HEK293 (cell line): ENCODE measurements around the gene POLA2.

Experiments used
- CTCF ChIA-PET: fragments of 350-600 bp; formaldehyde crosslinking; extraction: SDS; loops from one replicate; lab custom pipeline; 2021; ENCODE audit warnings: antibody characterized with exemption; lab: Yijun Ruan, JAX
- POLR2A ChIA-PET: fragments of 300-600 bp; formaldehyde crosslinking; extraction: SDS; loops from one replicate; lab custom pipeline; 2020; ENCODE audit warnings: antibody characterized with exemption, inconsistent platforms; lab: Yijun Ruan, JAX
- H3K27ac ChIP-seq: fragments of 200-500 bp; sonication (Bioruptor generic); 2 replicates; pipeline ENCODE4 v1.5.1; 2014; ENCODE audit warnings: low read depth, low read length, control low read depth, inconsistent platforms; ENCODE audit errors: extremely low read depth
- H3K36me3 ChIP-seq, 2 experiments: fragments of 200-500 bp in 1 of 2; sonication (Bioruptor generic) in 1 of 2; 1 replicate in 1 of 2; 2 replicates in 1 of 2; pipeline ENCODE4 v1.5.1; 2014 to 2017; ENCODE audit warnings: inconsistent platforms in 2 of 2, low read length in 2 of 2; ENCODE audit not compliant: control insufficient read depth in 2 of 2, insufficient read depth in 1 of 2
- H3K4me1 ChIP-seq: fragments of 200-500 bp; sonication (Bioruptor generic); 2 replicates; pipeline ENCODE4 v1.5.1; 2014; ENCODE audit warnings: mild to moderate bottlenecking, low read length, inconsistent platforms; ENCODE audit not compliant: control insufficient read depth, insufficient read depth
- H3K4me3 ChIP-seq: 2 replicates; pipeline ENCODE4 v1.5.1; 2011; ENCODE audit warnings: low read depth, mild to moderate bottlenecking, control low read depth, low read length, moderate library complexity
- H3K9me3 ChIP-seq: fragments of 200-500 bp; sonication (Bioruptor generic); 2 replicates; pipeline ENCODE4 v1.5.1; 2014; ENCODE audit warnings: low read depth, low read length, inconsistent platforms; ENCODE audit not compliant: control insufficient read depth, insufficient read depth
- ATF2 ChIP-seq: fragments of 450-650 bp; formaldehyde crosslinking; IDR thresholded peaks from 2 replicates; pipeline ENCODE4 v1.5.1; 2016; ENCODE audit warnings: missing biosample characterization, missing genetic modification characterization, low read depth
- GLIS1 ChIP-seq: fragments of 450-650 bp; formaldehyde crosslinking; IDR thresholded peaks from 2 replicates; pipeline ENCODE4 v1.5.1; 2016; ENCODE audit warnings: missing biosample characterization, missing genetic modification characterization
- GLIS2 ChIP-seq: fragments of 450-650 bp; formaldehyde crosslinking; IDR thresholded peaks from 2 replicates; pipeline ENCODE4 v1.5.1; 2016; ENCODE audit warnings: missing biosample characterization, missing genetic modification characterization
- HOXA7 ChIP-seq: sonication (generic); formaldehyde crosslinking; IDR thresholded peaks from 2 replicates; pipeline ENCODE4 v1.8.1; 2022; ENCODE audit warnings: missing genetic modification reagents, borderline replicate concordance
- HOXD13 ChIP-seq: sonication (generic); formaldehyde crosslinking; IDR thresholded peaks from 2 replicates; pipeline ENCODE4 v1.8.0; 2022; ENCODE audit warnings: missing genetic modification reagents, borderline replicate concordance
- KLF9 ChIP-seq: fragments of 450-650 bp; formaldehyde crosslinking; IDR thresholded peaks from 2 replicates; pipeline ENCODE4 v1.5.1; 2016; ENCODE audit warnings: missing biosample characterization, missing genetic modification characterization, low read depth
- OVOL3 ChIP-seq: fragments of 450-650 bp; formaldehyde crosslinking; IDR thresholded peaks from 2 replicates; pipeline ENCODE4 v1.5.1; 2016; ENCODE audit warnings: missing biosample characterization, missing genetic modification characterization
- PRDM10 ChIP-seq: fragments of 450-650 bp; formaldehyde crosslinking; IDR thresholded peaks from 2 replicates; pipeline ENCODE4 v1.5.1; 2016; ENCODE audit warnings: missing biosample characterization, missing genetic modification characterization
- YY1 ChIP-seq: fragments of 450-650 bp; formaldehyde crosslinking; IDR thresholded peaks from 2 replicates; pipeline ENCODE4 v1.5.1; 2018; ENCODE audit warnings: missing biosample characterization, missing genetic modification characterization
- ZBTB20 ChIP-seq: fragments of 450-650 bp; formaldehyde crosslinking; IDR thresholded peaks from 2 replicates; pipeline ENCODE4 v1.5.1; 2016; ENCODE audit warnings: missing biosample characterization, missing genetic modification characterization
- ZBTB8A ChIP-seq: fragments of 450-650 bp; formaldehyde crosslinking; IDR thresholded peaks from 2 replicates; pipeline ENCODE4 v1.5.1; 2016; ENCODE audit warnings: missing biosample characterization, missing genetic modification characterization
- ZIC2 ChIP-seq: fragments of 450-650 bp; formaldehyde crosslinking; IDR thresholded peaks from 2 replicates; pipeline ENCODE4 v1.5.1; 2016; ENCODE audit warnings: missing biosample characterization, missing genetic modification characterization
- ZNF112 ChIP-seq: fragments of 450-650 bp; formaldehyde crosslinking; IDR thresholded peaks from 2 replicates; pipeline ENCODE4 v1.5.0; 2017; ENCODE audit warnings: missing biosample characterization, missing genetic modification characterization
- ZNF221 ChIP-seq: fragments of 450-650 bp; formaldehyde crosslinking; IDR thresholded peaks from 2 replicates; pipeline ENCODE4 v1.5.1; 2017; ENCODE audit warnings: missing biosample characterization, missing genetic modification characterization, borderline replicate concordance
- ZNF324 ChIP-seq: fragments of 450-650 bp; formaldehyde crosslinking; IDR thresholded peaks from 2 replicates; pipeline ENCODE4 v1.5.1; 2016; ENCODE audit warnings: missing biosample characterization, missing genetic modification characterization
- ZNF585B ChIP-seq: fragments of 450-650 bp; formaldehyde crosslinking; IDR thresholded peaks from 2 replicates; pipeline ENCODE4 v1.5.1; 2016; ENCODE audit warnings: missing biosample characterization, missing genetic modification characterization
- ZNF660 ChIP-seq: fragments of 450-650 bp; IDR thresholded peaks from 2 replicates; pipeline ENCODE4 v1.5.1; 2018; ENCODE audit warnings: missing biosample characterization, mild to moderate bottlenecking, missing genetic modification characterization
- ZNF76 ChIP-seq: fragments of 450-650 bp; formaldehyde crosslinking; IDR thresholded peaks from 2 replicates; pipeline ENCODE4; 2016; ENCODE audit warnings: low read depth, missing biosample characterization, missing genetic modification characterization, borderline replicate concordance
- ZSCAN4 ChIP-seq: fragments of 450-650 bp; formaldehyde crosslinking; IDR thresholded peaks from 2 replicates; pipeline ENCODE4 v1.5.1; 2017; ENCODE audit warnings: missing biosample characterization, missing genetic modification characterization
- ZXDB ChIP-seq: fragments of 450-650 bp; formaldehyde crosslinking; IDR thresholded peaks from 2 replicates; pipeline ENCODE4 v1.5.1; 2016; ENCODE audit warnings: missing biosample characterization, missing genetic modification characterization

The POLA2 gene

GRCh38 chr11:65316227-65317024 is 54.7 kb downstream of the POLA2 start (continued):
- no peak for TF ChIP-seq ZSCAN4 (tag by site-specific recombination)
- no peak for TF ChIP-seq ZNF660 (tag by site-specific recombination)
- no peak for TF ChIP-seq ZNF221
- TF ChIP-seq OVOL3 (tag by site-specific recombination) = no peak
- no peak for TF ChIP-seq ZBTB20
- 0 out of 2 replicates have a peak, but pooled peaks have one; percentile 41 for TF ChIP-seq ATF2
- TF ChIP-seq GLIS1 (tag by site-specific recombination) = no peak
- TF ChIP-seq YY1 (tag by site-specific recombination) = no peak
- TF ChIP-seq PRDM10 = no peak
- TF ChIP-seq ZBTB8A (tag by site-specific recombination) = no peak
- 0 out of 2 replicates have a peak, but pooled peaks have one; percentile 33 for TF ChIP-seq KLF9 (tag by site-specific recombination)
- no peak for TF ChIP-seq ZNF112 (tag by site-specific recombination)
- no peak for TF ChIP-seq ZNF585B (tag by site-specific recombination)
- TF ChIP-seq, all 188 proteins: peak for 2

GRCh38 chr11:65317025-65317786 is 55.4 kb downstream of the POLA2 start:
- H3K27ac ChIP-seq = no peak overlapping the region

More at GRCh38 chr11:65317025-65317786, 55.4 kb downstream of the POLA2 start:
- H3K9me3 ChIP-seq = no peaks in the 10 kb centered on the region
- TF ChIP-seq ZNF585B (tag by site-specific recombination) = no peak
- TF ChIP-seq GLIS2 (tag by site-specific recombination) = no peak
- TF ChIP-seq HOXA7 (CRISPR knock-in tag) = no peak
- no peak for TF ChIP-seq HOXD13 (CRISPR knock-in tag)
- TF ChIP-seq ZNF221 = no peak
- TF ChIP-seq ZNF76 = no peak
- 0 out of 2 replicates have a peak, but pooled peaks have one; percentile 21 for TF ChIP-seq ZXDB (tag by site-specific recombination)
- peak; percentile 40 for TF ChIP-seq ZIC2 (tag by site-specific recombination)
- no peak for TF ChIP-seq ZNF324 (tag by site-specific recombination)
- no peak overlapping the region for H3K4me3 ChIP-seq
- no peaks in the 10 kb centered on the region for H3K4me1 ChIP-seq
- peaks cover 0 to 19% of the 10 kb centered on the region in 2 experiments; a peak in 2 of 3 replicates for H3K36me3 ChIP-seq
- CTCF ChIA-PET = interaction anchor here (0.5 to 4.6 kb wide), 13 partner anchors 8 to 194 kb away, joined by 3 to 206 read pairs (median 4); partner anchors contain the start of gene DPF2
- POLR2A ChIA-PET = interaction anchor here (1.0 to 2.4 kb wide), 4 partner anchors 17 to 183 kb away, joined by 3 to 17 read pairs (median 6); partner anchors contain the start of genes DPF2 and SLC25A45
